HCT116 (cell line): Measurements from ENCODE around the gene NR5A2. TPM values are rescaled to one million over a fixed set of nuclear protein-coding genes. Genes with fewer than 3 reads are reported as not detected.

ENCODE experiments used
- ATAC-seq: fragments of 200-7000 bp; cut with Tn5 transposase; 2 replicates; pipeline ENCODE4 v1.9.1; 2020; ENCODE audit warnings: mild to moderate bottlenecking, moderate library complexity
- BruUV-seq: library from RNA; stranded (reverse); fragments of 400-500 nt; replicated peaks from 2 replicates; lab custom pipeline; 2021; lab: Mats Ljungman, UMichigan
- CTCF ChIA-PET: fragments of 300-600 bp; sonication (Branson Sonifier 250); formaldehyde crosslinking; loops from one replicate; lab custom pipeline; 2021; ENCODE audit warnings: antibody characterized with exemption; lab: Charles Lee
- POLR2A ChIA-PET: fragments of 300-600, 350-600 bp; sonication (Branson Sonifier 250); formaldehyde crosslinking; loops from one replicate; lab custom pipeline; 2021; ENCODE audit warnings: antibody characterized with exemption; lab: Charles Lee
- RAD21 ChIA-PET, 2 experiments: fragments of 300-600 bp; sonication (Branson Sonifier 250); formaldehyde crosslinking; loops; one replicate each; lab custom pipeline; 2023; ENCODE audit warnings: low total read pairs in 2 of 2; ENCODE audit not compliant: uncharacterized antibody in 2 of 2, unreplicated experiment in 2 of 2, low non-redundant PET in 1 of 2; lab: Charles Lee
- DNase-seq: peaks from one replicate; pipeline ENCODE4 v3.0.0-alpha.2; 2010; ENCODE audit warnings: low read depth, low spot score
- H2AFZ ChIP-seq: fragments of 200-600 bp; shearing (Covaris generic), sonication (generic); 2 replicates; pipeline ENCODE4 v1.6.1; 2017; ENCODE audit warnings: low read depth, mixed run types, mixed read lengths, antibody characterized with exemption, low read length; ENCODE audit not compliant: poor library complexity, severe bottlenecking
- H3K27ac ChIP-seq: 2 replicates; pipeline ENCODE4 v1.5.1; 2012; ENCODE audit warnings: low read depth, low read length
- H3K27me3 ChIP-seq: fragments of 200-600 bp; sonication (generic); 2 replicates; pipeline ENCODE4 v1.6.1; 2016; ENCODE audit warnings: mixed run types, low read length, mixed read lengths; ENCODE audit not compliant: insufficient read depth
- H3K36me3 ChIP-seq, 2 experiments: fragments of 200-500 bp in 1 of 2; fragments of 200-600 bp in 1 of 2; sonication (Bioruptor generic) in 1 of 2; sonication (generic) in 1 of 2; 2 replicates each; pipeline versions ENCODE4 v1.5.1 to v1.6.1; 2014 to 2016; ENCODE audit warnings: low read length in 2 of 2, inconsistent platforms in 1 of 2, mixed read lengths in 1 of 2, mixed run types in 1 of 2; ENCODE audit not compliant: insufficient read depth in 2 of 2, control insufficient read depth in 1 of 2
- H3K4me1 ChIP-seq, 2 experiments: fragments of 200-600 bp in 1 of 2; sonication (generic) in 1 of 2; 2 replicates each; pipeline versions ENCODE4 v1.5.1 to v1.6.1; 2012 to 2017; ENCODE audit warnings: low read length in 2 of 2, inconsistent platforms in 1 of 2, mild to moderate bottlenecking in 1 of 2, mixed read lengths in 1 of 2, mixed run types in 1 of 2, moderate library complexity in 1 of 2; ENCODE audit not compliant: insufficient read depth in 2 of 2, control insufficient read depth in 1 of 2
- H3K4me2 ChIP-seq: fragments of 200-600 bp; sonication (generic); 2 replicates; pipeline ENCODE4 v1.6.1; 2017; ENCODE audit warnings: mixed run types, low read length, mixed read lengths
- H3K4me3 ChIP-seq, 2 experiments: fragments of 200-600 bp in 1 of 2; sonication (generic) in 1 of 2; replicated peaks in 1 of 2; 2 replicates each; pipeline ENCODE4 v1.5.1; 2011 to 2016; ENCODE audit warnings: low read length in 2 of 2, control low read depth in 1 of 2, low read depth in 1 of 2, mild to moderate bottlenecking in 1 of 2, mixed read lengths in 1 of 2, mixed run types in 1 of 2
- H3K79me2 ChIP-seq: fragments of 200-600 bp; sonication (generic); 2 replicates; pipeline ENCODE4 v1.6.1; 2017; ENCODE audit warnings: mild to moderate bottlenecking, mixed run types, low read length, moderate library complexity, mixed read lengths; ENCODE audit not compliant: insufficient read depth
- H3K9ac ChIP-seq: fragments of 200-600 bp; sonication (generic); 2 replicates; pipeline ENCODE4 v1.6.1; 2016; ENCODE audit warnings: low read length, mixed read lengths
- H3K9me2 ChIP-seq: fragments of 200-600 bp; sonication (generic), shearing (Covaris generic); 2 replicates; pipeline ENCODE4 v1.6.1; 2017; ENCODE audit warnings: mixed run types, mild to moderate bottlenecking, moderate library complexity; ENCODE audit not compliant: insufficient read depth
- H3K9me3 ChIP-seq, 2 experiments: fragments of 200-500 bp in 1 of 2; fragments of 200-600 bp in 1 of 2; sonication (Bioruptor generic) in 1 of 2; sonication (generic) in 1 of 2; 2 replicates each; pipeline ENCODE4 v1.6.1; 2014 to 2017; ENCODE audit warnings: low read length in 2 of 2, mixed read lengths in 2 of 2, inconsistent platforms in 1 of 2, low read depth in 1 of 2, mild to moderate bottlenecking in 1 of 2, mixed run types in 1 of 2, moderate library complexity in 1 of 2; ENCODE audit not compliant: control insufficient read depth in 1 of 2, insufficient read depth in 1 of 2
- H4K20me1 ChIP-seq: fragments of 200-600 bp; sonication (generic), shearing (Covaris generic); 2 replicates; pipeline ENCODE4 v1.6.1; 2017; ENCODE audit warnings: mixed run types, mild to moderate bottlenecking, moderate library complexity; ENCODE audit not compliant: insufficient read depth
- CEBPB ChIP-seq: IDR thresholded peaks from 2 replicates; pipeline ENCODE4 v1.6.1; 2012; ENCODE audit warnings: low read depth
- EGR1 ChIP-seq: IDR thresholded peaks from 2 replicates; pipeline ENCODE4 v1.6.1; 2012; ENCODE audit warnings: low read depth
- ELF1 ChIP-seq: IDR thresholded peaks from 2 replicates; pipeline ENCODE4 v1.6.1; 2012; ENCODE audit warnings: low read depth, borderline replicate concordance
- EZH2 ChIP-seq: fragments of 200-600 bp; sonication (generic); IDR thresholded peaks from 2 replicates; pipeline ENCODE4 v1.6.1; 2017; ENCODE audit warnings: antibody characterized with exemption, mixed run types
- FOSL1 ChIP-seq: IDR thresholded peaks from 2 replicates; pipeline ENCODE4 v1.6.1; 2012; ENCODE audit warnings: low read depth
- POLR2AphosphoS5 ChIP-seq: IDR thresholded peaks from 2 replicates; pipeline ENCODE4 v1.6.1; 2011; ENCODE audit warnings: mild to moderate bottlenecking, low read depth, low read length, moderate library complexity
- RAD21 ChIP-seq: IDR thresholded peaks from 2 replicates; pipeline ENCODE4 v1.6.1; 2012; ENCODE audit warnings: low read depth, mild to moderate bottlenecking
- REST ChIP-seq: IDR thresholded peaks from 2 replicates; pipeline ENCODE4 v1.6.1; 2012; ENCODE audit warnings: low read depth
- TCF7L2 ChIP-seq: IDR thresholded peaks from 2 replicates; pipeline ENCODE4 v1.7.0; 2011; ENCODE audit warnings: borderline replicate concordance, inconsistent platforms; ENCODE audit not compliant: insufficient read depth, insufficient read length; ENCODE audit errors: extremely low read depth
- YY1 ChIP-seq: IDR thresholded peaks from 2 replicates; pipeline ENCODE4 v1.6.1; 2011; ENCODE audit warnings: low read length, low read depth, moderate library complexity, mild to moderate bottlenecking; ENCODE audit not compliant: insufficient replicate concordance; ENCODE audit errors: extremely low read depth
- ZFX ChIP-seq: fragments of 450-650 bp; IDR thresholded peaks from 2 replicates; pipeline ENCODE4 v1.6.1; 2017
- ZNF274 ChIP-seq: fragments of 200-500 bp; sonication (Bioruptor generic); IDR thresholded peaks from 2 replicates; pipeline ENCODE4 v1.6.1; 2014; ENCODE audit warnings: mild to moderate bottlenecking, low read depth, low read length, inconsistent platforms
- intact Hi-C: fragments of 100-400 bp; cut with micrococcal nuclease; formaldehyde crosslinking; loops from 2 replicates; pipeline ENCODE4 v1.10.0; 2022
- total RNA-seq: library from RNA; stranded (reverse); gene quantifications from one replicate; pipeline ENCODE4 v1.2.1, GENCODE V29; 2021; ENCODE audit not compliant: unreplicated experiment
- TF ChIP-seq, protein P1 (sequence below): IDR thresholded peaks from 2 replicates; pipeline ENCODE4 v1.6.1; 2011; ENCODE audit warnings: mild to moderate bottlenecking, low read length, moderate library complexity; ENCODE audit not compliant: insufficient replicate concordance; ENCODE audit errors: extremely low read depth
- TF ChIP-seq, protein P2 (sequence below): IDR thresholded peaks from 2 replicates; pipeline ENCODE4 v1.6.1; 2012
- TF ChIP-seq, protein P3 (sequence below), 3 experiments: fragments of 200-600 bp in 1 of 3; sonication (generic) in 1 of 3; IDR thresholded peaks in 2 of 3; conservative IDR thresholded peaks in 1 of 3; 2 replicates each; pipeline ENCODE4 v1.5.1; 2012 to 2017; ENCODE audit warnings: low read depth in 2 of 3, low read length in 2 of 3, antibody characterized with exemption in 1 of 3, borderline replicate concordance in 1 of 3, control low read depth in 1 of 3, mild to moderate bottlenecking in 1 of 3, mixed read lengths in 1 of 3, mixed run types in 1 of 3, moderate library complexity in 1 of 3; ENCODE audit not compliant: insufficient read depth in 1 of 3

The NR5A2 gene
- total RNA-seq, 1 experiment from 2014 or later = 0.91 TPM

DNA sequence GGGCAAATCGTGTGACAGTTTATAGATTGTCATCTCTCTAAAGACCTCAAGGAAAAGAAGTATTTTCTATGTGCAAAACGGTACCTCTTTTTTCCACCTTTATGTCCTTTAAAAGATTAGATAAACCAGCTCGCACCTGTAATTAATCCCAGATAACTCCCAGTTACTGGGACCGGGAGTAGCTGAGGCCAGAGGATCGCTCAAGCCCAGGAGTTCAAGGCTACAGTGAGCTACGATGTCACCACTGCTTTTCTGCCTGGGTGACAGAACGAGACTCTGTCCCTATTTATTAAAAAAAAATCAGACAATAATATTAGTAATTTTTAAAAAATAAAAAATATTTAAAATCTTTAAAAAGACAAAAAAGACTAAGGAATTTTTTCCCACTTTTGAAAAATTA is 141.4 kb downstream of the NR5A2 start:
- BruUV-seq = no TSS peak
- POLR2A ChIA-PET = no interaction called here

More for the DNA sequence above, 141.4 kb downstream of the NR5A2 start:
- Histone ChIP-seq H3K4me3 (no peak overlapping the region), H3K36me3 (no peaks in the 10 kb centered on the region), H3K79me2 (no peaks in the 10 kb centered on the region), H3K4me2 (no peak overlapping the region), H3K9ac (no peak overlapping the region), H3K27ac (no peak overlapping the region), H3K9me2 (no peaks in the 10 kb centered on the region), H4K20me1 (no peaks in the 10 kb centered on the region), H3K9me3 (no peaks in the 10 kb centered on the region), H2AFZ (no peak overlapping the region), H3K27me3 (no peaks in the 10 kb centered on the region), H3K4me1 (peaks cover 10 to 22% of the 10 kb centered on the region in 2 experiments)
- ChIA-PET RAD21 (no interaction called here), CTCF (no interaction called here)
- TF ChIP-seq RAD21 = no peak
- no peak for TF ChIP-seq ELF1
- TF ChIP-seq EGR1 = no peak
- TF ChIP-seq, protein P1, sequence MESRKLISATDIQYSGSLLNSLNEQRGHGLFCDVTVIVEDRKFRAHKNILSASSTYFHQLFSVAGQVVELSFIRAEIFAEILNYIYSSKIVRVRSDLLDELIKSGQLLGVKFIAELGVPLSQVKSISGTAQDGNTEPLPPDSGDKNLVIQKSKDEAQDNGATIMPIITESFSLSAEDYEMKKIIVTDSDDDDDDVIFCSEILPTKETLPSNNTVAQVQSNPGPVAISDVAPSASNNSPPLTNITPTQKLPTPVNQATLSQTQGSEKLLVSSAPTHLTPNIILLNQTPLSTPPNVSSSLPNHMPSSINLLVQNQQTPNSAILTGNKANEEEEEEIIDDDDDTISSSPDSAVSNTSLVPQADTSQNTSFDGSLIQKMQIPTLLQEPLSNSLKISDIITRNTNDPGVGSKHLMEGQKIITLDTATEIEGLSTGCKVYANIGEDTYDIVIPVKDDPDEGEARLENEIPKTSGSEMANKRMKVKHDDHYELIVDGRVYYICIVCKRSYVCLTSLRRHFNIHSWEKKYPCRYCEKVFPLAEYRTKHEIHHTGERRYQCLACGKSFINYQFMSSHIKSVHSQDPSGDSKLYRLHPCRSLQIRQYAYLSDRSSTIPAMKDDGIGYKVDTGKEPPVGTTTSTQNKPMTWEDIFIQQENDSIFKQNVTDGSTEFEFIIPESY = no peak
- TF ChIP-seq, protein P2, sequence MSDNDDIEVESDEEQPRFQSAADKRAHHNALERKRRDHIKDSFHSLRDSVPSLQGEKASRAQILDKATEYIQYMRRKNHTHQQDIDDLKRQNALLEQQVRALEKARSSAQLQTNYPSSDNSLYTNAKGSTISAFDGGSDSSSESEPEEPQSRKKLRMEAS = no peak
- TF ChIP-seq POLR2AphosphoS5 = no peak
- no peak for TF ChIP-seq YY1
- no peak for TF ChIP-seq CEBPB
- no peak for TF ChIP-seq EZH2
- TF ChIP-seq, protein P3, sequence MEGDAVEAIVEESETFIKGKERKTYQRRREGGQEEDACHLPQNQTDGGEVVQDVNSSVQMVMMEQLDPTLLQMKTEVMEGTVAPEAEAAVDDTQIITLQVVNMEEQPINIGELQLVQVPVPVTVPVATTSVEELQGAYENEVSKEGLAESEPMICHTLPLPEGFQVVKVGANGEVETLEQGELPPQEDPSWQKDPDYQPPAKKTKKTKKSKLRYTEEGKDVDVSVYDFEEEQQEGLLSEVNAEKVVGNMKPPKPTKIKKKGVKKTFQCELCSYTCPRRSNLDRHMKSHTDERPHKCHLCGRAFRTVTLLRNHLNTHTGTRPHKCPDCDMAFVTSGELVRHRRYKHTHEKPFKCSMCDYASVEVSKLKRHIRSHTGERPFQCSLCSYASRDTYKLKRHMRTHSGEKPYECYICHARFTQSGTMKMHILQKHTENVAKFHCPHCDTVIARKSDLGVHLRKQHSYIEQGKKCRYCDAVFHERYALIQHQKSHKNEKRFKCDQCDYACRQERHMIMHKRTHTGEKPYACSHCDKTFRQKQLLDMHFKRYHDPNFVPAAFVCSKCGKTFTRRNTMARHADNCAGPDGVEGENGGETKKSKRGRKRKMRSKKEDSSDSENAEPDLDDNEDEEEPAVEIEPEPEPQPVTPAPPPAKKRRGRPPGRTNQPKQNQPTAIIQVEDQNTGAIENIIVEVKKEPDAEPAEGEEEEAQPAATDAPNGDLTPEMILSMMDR (IDR thresholded peaks at IDR 0.05 in 2 of 3, conservative IDR thresholded peaks at IDR 0.05 in 1 of 3; ENCODE audit: borderline replicate concordance in 1 of 3, insufficient read depth in 1 of 3, low read depth in 2 of 3, low read length in 2 of 3) = no peak
- no peak for TF ChIP-seq ZNF274
- no peak for TF ChIP-seq REST
- no peak for TF ChIP-seq FOSL1
- TF ChIP-seq TCF7L2 = no peak
- no peak for TF ChIP-seq ZFX
- ATAC-seq (no peak), DNase-seq (no peak)
- intact Hi-C loops = no loop called here
